HG03469 (cell line): Measurements from ENCODE around the gene CYP46A1.
"Not testable (repeated sequence)": the region's sequence is repeated elsewhere in the genome, so short reads cannot be mapped to it uniquely, and the experiment has no call there.

ENCODE experiments used
- ATAC-seq: cut with Tn5 transposase; IDR thresholded peaks from one replicate; pipeline ENCODE4 v1.9.1; 2021; ENCODE audit warnings: mild to moderate bottlenecking, moderate library complexity, moderate number of reproducible peaks; ENCODE audit not compliant: unreplicated experiment

CYP46A1 gene

GRCh38 chr14:99656171-99656570 is 27.9 kb upstream of the CYP46A1 start:
- no peak for ATAC-seq

GRCh38 chr14:99657645-99658155 is 26.4 kb upstream of the CYP46A1 start:
- ATAC-seq, result no peak

- no peak for ATAC-seq
These were observed 25.8 kb upstream of the CYP46A1 start for GRCh38 chr14:99658218-99658845.

- no peak for ATAC-seq
These were observed 24.8 kb upstream of the CYP46A1 start for GRCh38 chr14:99659333-99659741.

GRCh38 chr14:99660006-99660566 is 24.0 kb upstream of the CYP46A1 start:
- ATAC-seq, result no peak

GRCh38 chr14:99660794-99661193 is 23.3 kb upstream of the CYP46A1 start:
- ATAC-seq, result no peak

- ATAC-seq, result not testable (repeated sequence)
These were observed 22.9 kb upstream of the CYP46A1 start for GRCh38 chr14:99661206-99661605.

- no peak for ATAC-seq
These were observed 21.3 kb upstream of the CYP46A1 start for GRCh38 chr14:99662846-99663245.

GRCh38 chr14:99663386-99664057 is 20.6 kb upstream of the CYP46A1 start:
- ATAC-seq, result no peak

GRCh38 chr14:99664058-99664936 is 19.8 kb upstream of the CYP46A1 start:
- ATAC-seq, result no peak

- ATAC-seq, result no peak
These were observed 19.2 kb upstream of the CYP46A1 start for GRCh38 chr14:99664937-99665273.

- ATAC-seq, result no peak
These were observed 17.6 kb upstream of the CYP46A1 start for GRCh38 chr14:99666533-99666932.

- no peak for ATAC-seq
These were observed 17.1 kb upstream of the CYP46A1 start for GRCh38 chr14:99667045-99667444.

GRCh38 chr14:99667821-99668220 is 16.3 kb upstream of the CYP46A1 start:
- no peak for ATAC-seq

GRCh38 chr14:99668307-99669295 is 15.5 kb upstream of the CYP46A1 start:
- no peak for ATAC-seq

- ATAC-seq, result no peak
These were observed 13.5 kb upstream of the CYP46A1 start for GRCh38 chr14:99670361-99671234.

GRCh38 chr14:99671235-99672224 is 12.6 kb upstream of the CYP46A1 start:
- ATAC-seq, result no peak
